Hepatocyte (in vitro differentiated cells): ENCODE measurements around the gene REEP6. TPM values are rescaled to one million over a fixed set of nuclear protein-coding genes. Genes with fewer than 3 reads are reported as not detected.
"Not testable (repeated sequence)": the region's sequence is repeated elsewhere in the genome, so short reads cannot be mapped to it uniquely, and the experiment has no call there.

Source experiments
- DNase-seq: peaks from one replicate; pipeline ENCODE4 v3.0.0-alpha.2; 2016; ENCODE audit warnings: low spot score
- H2AFZ ChIP-seq: fragments of 200-600 bp; sonication (generic); 2 replicates; pipeline ENCODE4 v1.6.0; 2016; ENCODE audit warnings: antibody characterized with exemption, mild to moderate bottlenecking
- H3K27ac ChIP-seq: fragments of 200-600 bp; sonication (generic); 2 replicates; pipeline ENCODE4 v1.5.1; 2016; ENCODE audit warnings: mild to moderate bottlenecking
- H3K27me3 ChIP-seq: fragments of 200-600 bp; sonication (generic); 2 replicates; pipeline ENCODE4 v1.6.1; 2016
- H3K36me3 ChIP-seq: fragments of 200-600 bp; sonication (generic); replicated peaks from 2 replicates; pipeline ENCODE4 v1.5.1; 2016; ENCODE audit warnings: low read depth; ENCODE audit not compliant: insufficient read depth
- H3K4me1 ChIP-seq: fragments of 200-600 bp; sonication (generic); 2 replicates; pipeline ENCODE4 v1.5.1; 2016; ENCODE audit warnings: mild to moderate bottlenecking, moderate library complexity; ENCODE audit not compliant: insufficient read depth
- H3K4me2 ChIP-seq: fragments of 200-600 bp; sonication (generic); 2 replicates; pipeline ENCODE4 v1.6.0; 2016
- H3K4me3 ChIP-seq: fragments of 200-600 bp; sonication (generic); 2 replicates; pipeline ENCODE4 v1.5.1; 2016; ENCODE audit warnings: mild to moderate bottlenecking
- H3K79me2 ChIP-seq: fragments of 200-600 bp; sonication (generic); 2 replicates; pipeline ENCODE4 v1.6.0; 2017; ENCODE audit warnings: mild to moderate bottlenecking
- H3K9me2 ChIP-seq: fragments of 200-600 bp; sonication (generic); replicated peaks from 2 replicates; pipeline ENCODE4 v1.6.0; 2017; ENCODE audit warnings: mild to moderate bottlenecking; ENCODE audit not compliant: insufficient read depth
- H3K9me3 ChIP-seq: fragments of 200-600 bp; sonication (generic); 2 replicates; pipeline ENCODE4 v1.5.1; 2016; ENCODE audit warnings: low read depth, mild to moderate bottlenecking
- H4K20me1 ChIP-seq: fragments of 200-600 bp; sonication (generic); 2 replicates; pipeline ENCODE4 v1.6.0; 2016; ENCODE audit warnings: mild to moderate bottlenecking; ENCODE audit not compliant: insufficient read depth, poor library complexity, severe bottlenecking
- CTCF ChIP-seq: fragments of 200-600 bp; sonication (generic); IDR thresholded peaks from 2 replicates; pipeline ENCODE4 v1.5.1; 2016; ENCODE audit warnings: antibody characterized with exemption, mild to moderate bottlenecking; ENCODE audit not compliant: poor library complexity
- EZH2 ChIP-seq: fragments of 200-600 bp; sonication (generic); IDR thresholded peaks from 2 replicates; pipeline ENCODE4 v1.6.1; 2016; ENCODE audit warnings: antibody characterized with exemption, mild to moderate bottlenecking, borderline replicate concordance
- EZH2phosphoT487 ChIP-seq: fragments of 200-600 bp; sonication (generic); IDR thresholded peaks from one replicate; pipeline ENCODE4 v1.6.1; 2018; ENCODE audit warnings: antibody characterized with exemption, mild to moderate bottlenecking, low read depth, moderate library complexity; ENCODE audit not compliant: unreplicated experiment, severe bottlenecking
- WGBS: methylation state at CpG from one replicate; pipeline ENCODE4 v1.1.6; 2016; ENCODE audit warnings: low lambda C conversion rate; ENCODE audit errors: missing lambda C conversion rate; 5-methylcytosine and 5-hydroxymethylcytosine counted together
- polyA plus RNA-seq: library from polyadenylated mRNA; unstranded; fragments of >200 nt; fragmentation: Nextera tagmentation; extraction: Ambion mirVana; gene quantifications from 2 replicates; pipeline ENCODE4 v1.2.1, GENCODE V29; 2016
- total RNA-seq: library from RNA; depleted of rRNA; stranded (reverse); fragments of >200 nt; gene quantifications from 2 replicates; pipeline ENCODE4 v1.2.3, GENCODE V29; 2014

Gene REEP6
- total and polyA plus RNA-seq, 2 experiments from 2014 or later: 88.9 to 218 TPM

GRCh38 chr19:1528596-1529429, 37.8 kb downstream of the REEP6 start:
- Histone ChIP-seq H3K9me3 (no peaks in the 10 kb centered on the region), H2AFZ (no peak overlapping the region), H3K4me3 (no peak overlapping the region), H3K9me2 (no peaks in the 10 kb centered on the region), H3K4me2 (no peak overlapping the region), H4K20me1 (no peaks in the 10 kb centered on the region), H3K36me3 (no peaks in the 10 kb centered on the region), H3K79me2 (no peaks in the 10 kb centered on the region), H3K27me3 (peaks cover 17% of the 10 kb centered on the region), H3K4me1 (no peaks in the 10 kb centered on the region), H3K27ac (no peak overlapping the region)
- no peak for TF ChIP-seq EZH2phosphoT487
- TF ChIP-seq CTCF: no peak
- TF ChIP-seq EZH2: no peak
- WGBS: 89% methylated on average over 20 of the region's 23 CpGs
- peak; percentile 3 for DNase-seq

GRCh38 chr19:1529430-1529816, 38.4 kb downstream of the REEP6 start:
- TF ChIP-seq EZH2: no peak
- TF ChIP-seq EZH2phosphoT487: no peak
- TF ChIP-seq CTCF: no peak
- H3K27ac ChIP-seq: no peak overlapping the region
- H3K4me1 ChIP-seq: no peaks in the 10 kb centered on the region
- no peak overlapping the region for H3K4me2 ChIP-seq
- no peaks in the 10 kb centered on the region for H3K9me2 ChIP-seq
- DNase-seq: no peak
- WGBS: 88% methylated on average over 16 of the region's 16 CpGs
- H3K27me3 ChIP-seq: peaks cover 15% of the 10 kb centered on the region
- no peaks in the 10 kb centered on the region for H4K20me1 ChIP-seq
- H3K9me3 ChIP-seq: no peaks in the 10 kb centered on the region
- no peak overlapping the region for H3K4me3 ChIP-seq
- no peaks in the 10 kb centered on the region for H3K79me2 ChIP-seq
- no peak overlapping the region for H2AFZ ChIP-seq
- H3K36me3 ChIP-seq: no peaks in the 10 kb centered on the region

GRCh38 chr19:1530856-1531255, 39.9 kb downstream of the REEP6 start:
- H3K27ac ChIP-seq, H2AFZ ChIP-seq, H3K36me3 ChIP-seq, H3K9me2 ChIP-seq, DNase-seq, H3K4me2 ChIP-seq, H3K4me3 ChIP-seq, H3K4me1 ChIP-seq, H4K20me1 ChIP-seq, H3K9me3 ChIP-seq, H3K27me3 ChIP-seq, H3K79me2 ChIP-seq: not testable (repeated sequence)
- WGBS: 94% methylated on average over 11 of the region's 11 CpGs

- Histone ChIP-seq H3K27ac (no peak overlapping the region), H4K20me1 (no peaks in the 10 kb centered on the region), H3K4me2 (no peak overlapping the region), H3K9me3 (no peaks in the 10 kb centered on the region), H3K9me2 (no peaks in the 10 kb centered on the region), H3K4me3 (no peak overlapping the region), H3K36me3 (no peaks in the 10 kb centered on the region), H3K27me3 (no peaks in the 10 kb centered on the region), H3K79me2 (no peaks in the 10 kb centered on the region), H3K4me1 (no peaks in the 10 kb centered on the region), H2AFZ (no peak overlapping the region)
- WGBS: 90% methylated on average over 11 of the region's 11 CpGs
- no peak for DNase-seq
- no peak for TF ChIP-seq EZH2
- TF ChIP-seq EZH2phosphoT487: no peak
- no peak for TF ChIP-seq CTCF
Observed at GRCh38 chr19:1531587-1531986, 40.6 kb downstream of the REEP6 start.
